ENCODE data around the gene RACGAP1.

Gene RACGAP1, protein sequence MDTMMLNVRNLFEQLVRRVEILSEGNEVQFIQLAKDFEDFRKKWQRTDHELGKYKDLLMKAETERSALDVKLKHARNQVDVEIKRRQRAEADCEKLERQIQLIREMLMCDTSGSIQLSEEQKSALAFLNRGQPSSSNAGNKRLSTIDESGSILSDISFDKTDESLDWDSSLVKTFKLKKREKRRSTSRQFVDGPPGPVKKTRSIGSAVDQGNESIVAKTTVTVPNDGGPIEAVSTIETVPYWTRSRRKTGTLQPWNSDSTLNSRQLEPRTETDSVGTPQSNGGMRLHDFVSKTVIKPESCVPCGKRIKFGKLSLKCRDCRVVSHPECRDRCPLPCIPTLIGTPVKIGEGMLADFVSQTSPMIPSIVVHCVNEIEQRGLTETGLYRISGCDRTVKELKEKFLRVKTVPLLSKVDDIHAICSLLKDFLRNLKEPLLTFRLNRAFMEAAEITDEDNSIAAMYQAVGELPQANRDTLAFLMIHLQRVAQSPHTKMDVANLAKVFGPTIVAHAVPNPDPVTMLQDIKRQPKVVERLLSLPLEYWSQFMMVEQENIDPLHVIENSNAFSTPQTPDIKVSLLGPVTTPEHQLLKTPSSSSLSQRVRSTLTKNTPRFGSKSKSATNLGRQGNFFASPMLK

DNA sequence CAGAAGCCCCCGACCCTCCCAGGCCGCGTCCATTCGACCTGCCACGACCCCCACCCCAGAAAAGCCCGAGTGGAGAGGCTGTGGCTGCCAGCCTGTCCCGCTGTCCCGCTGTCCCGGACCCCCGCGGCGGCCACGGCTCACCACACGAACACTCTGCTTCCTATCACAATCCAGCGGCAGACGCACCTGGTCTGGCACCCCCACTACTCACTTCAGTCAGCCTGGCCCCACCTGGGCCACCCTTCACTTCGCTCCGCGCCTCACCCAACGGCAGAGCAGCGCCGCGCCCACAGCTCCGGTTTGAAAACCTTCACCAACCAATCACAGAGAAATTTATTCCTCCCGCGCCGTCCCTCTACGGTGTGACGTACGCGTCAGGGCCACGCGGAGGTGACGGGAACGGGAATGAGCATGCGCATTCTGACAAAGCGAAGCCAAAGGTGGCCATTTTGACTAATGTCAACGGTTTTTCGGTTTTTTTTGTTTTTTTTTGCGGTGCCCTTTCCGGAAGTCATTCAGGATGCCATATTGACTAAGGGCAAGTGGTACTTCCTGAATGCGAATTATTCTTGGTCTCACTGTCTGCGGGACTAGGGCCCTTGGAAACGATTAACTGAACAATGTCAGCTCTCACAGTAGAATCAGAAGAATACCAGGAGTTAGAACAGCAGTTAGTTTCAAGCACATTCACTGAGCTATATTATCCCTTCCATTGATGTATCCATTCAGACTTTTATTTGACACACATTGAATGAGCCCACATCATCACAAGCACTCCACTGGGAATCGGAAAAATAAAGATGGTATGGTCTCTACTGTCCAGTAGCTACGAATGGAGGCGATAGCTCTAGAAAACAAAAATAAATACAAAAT is at the start of gene RACGAP1:
Gene RACGAP1 (minus strand): TSS at position 308 of the 873 bp plus-strand sequence. CDS start 8,779 bp downstream, outside the sequence.
- in situ Hi-C loops (cut with HindIII; ENCODE audit: low sequenced_read_pairs): no loop called here

- in situ Hi-C loops (cut with HindIII; ENCODE audit: low sequenced_read_pairs): no loop called here
Measured at GRCh38 chr12:50073712-50074111, 48.4 kb upstream of the RACGAP1 start.

DNA sequence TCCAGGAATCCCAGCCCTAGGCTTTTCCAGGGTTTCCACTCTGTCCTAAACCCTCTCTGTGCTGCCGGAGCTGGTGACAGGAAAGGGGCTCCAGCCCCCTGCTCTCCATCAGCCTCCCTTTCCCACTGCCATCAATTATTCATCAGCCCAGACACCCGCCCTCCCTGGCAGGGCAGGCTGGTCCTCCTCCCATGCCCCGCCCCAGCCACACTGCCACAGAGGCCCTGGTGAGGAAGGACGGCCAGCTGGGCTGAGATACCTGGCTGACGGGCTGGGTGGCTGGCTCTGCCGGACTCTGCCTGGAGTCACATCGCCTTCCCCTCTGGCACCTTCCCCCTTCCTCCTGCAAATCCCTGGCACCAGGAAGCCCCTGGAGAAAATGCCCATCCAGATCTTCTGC is 47.9 kb upstream of the RACGAP1 start:
- in situ Hi-C loops (cut with HindIII; ENCODE audit: low sequenced_read_pairs): no loop called here

- in situ Hi-C loops (cut with HindIII; ENCODE audit: low sequenced_read_pairs): no loop called here
Measured at GRCh38 chr12:50072198-50072907, 47.1 kb upstream of the RACGAP1 start.

- in situ Hi-C loops (cut with HindIII; ENCODE audit: low sequenced_read_pairs): no loop called here
Measured at GRCh38 chr12:50070314-50071060, 45.2 kb upstream of the RACGAP1 start.

DNA sequence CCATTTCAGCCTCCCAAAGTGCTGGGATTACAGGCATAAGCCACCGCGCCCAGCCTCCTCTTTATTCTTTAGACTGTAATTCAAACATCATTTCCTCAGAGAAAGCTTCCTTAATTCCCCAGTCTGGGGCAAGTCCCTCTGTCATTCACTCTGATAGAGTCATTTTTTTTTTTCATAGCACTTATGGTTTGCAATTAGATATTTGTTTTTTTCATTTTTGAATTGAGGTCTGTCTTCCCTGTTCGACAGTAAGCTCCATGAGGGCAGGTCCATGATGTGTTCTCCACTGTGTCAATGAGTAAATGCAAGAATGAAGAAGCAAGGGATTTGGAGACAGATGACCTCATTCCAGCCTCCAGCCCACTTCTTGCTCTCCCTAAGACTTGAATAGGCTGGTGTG is 44.2 kb upstream of the RACGAP1 start:
- in situ Hi-C loops (cut with HindIII; ENCODE audit: low sequenced_read_pairs): loop anchor here (5.0 to 10.0 kb wide), 4 partner anchors 33 to 205 kb away; partner anchors contain the start of gene GPD1

DNA sequence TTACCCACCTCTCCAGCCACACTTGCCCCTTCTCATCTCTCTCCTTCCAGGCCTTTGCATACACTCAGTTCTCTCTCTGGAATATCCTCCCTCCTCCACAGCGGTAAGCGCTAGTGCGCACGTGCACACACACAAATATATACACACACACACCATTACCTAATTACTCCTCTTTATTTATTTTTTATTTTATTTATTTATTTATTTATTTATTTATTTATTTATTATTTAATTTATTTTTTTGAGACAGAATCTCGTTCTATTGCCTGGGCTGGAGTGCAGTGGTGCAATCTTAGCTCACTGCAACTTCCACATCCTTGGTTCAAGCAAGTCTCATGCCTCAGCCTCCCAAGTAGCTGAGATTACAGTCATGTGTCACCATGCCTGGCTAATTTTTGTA is 43.8 kb upstream of the RACGAP1 start:
- in situ Hi-C loops (cut with HindIII; ENCODE audit: low sequenced_read_pairs): loop anchor here (5.0 to 10.0 kb wide), 4 partner anchors 33 to 204 kb away; partner anchors contain the start of gene GPD1

DNA sequence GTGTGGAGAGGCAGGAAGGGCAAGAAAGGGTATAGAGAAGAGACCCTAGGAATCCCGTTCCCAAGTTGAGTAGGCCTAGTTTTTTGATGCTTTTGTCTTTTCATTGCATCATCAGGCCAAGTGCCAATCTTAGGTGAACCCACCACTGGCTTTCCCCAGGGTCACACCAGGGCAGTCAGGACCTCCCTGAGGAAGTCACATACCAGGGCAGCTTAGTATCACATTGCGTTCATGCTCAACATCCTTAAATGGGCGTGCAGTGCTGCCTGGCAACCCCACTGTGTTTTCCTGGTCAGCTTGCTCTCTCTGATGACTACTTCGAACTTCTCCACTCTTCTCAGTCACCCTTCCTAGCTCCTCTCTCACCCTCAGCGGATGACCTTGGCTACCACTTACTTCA is 41.1 kb upstream of the RACGAP1 start:
- in situ Hi-C loops (cut with HindIII; ENCODE audit: low sequenced_read_pairs): loop anchor here (5.0 to 10.0 kb wide), 4 partner anchors 36 to 202 kb away; partner anchors contain the start of gene GPD1

- in situ Hi-C loops (cut with HindIII; ENCODE audit: low sequenced_read_pairs): loop anchor here (5.0 to 10.0 kb wide), 4 partner anchors 36 to 201 kb away; partner anchors contain the start of gene GPD1
Measured at GRCh38 chr12:50065726-50066310, 40.5 kb upstream of the RACGAP1 start.

- in situ Hi-C loops (cut with HindIII; ENCODE audit: low sequenced_read_pairs): loop anchor here (10.0 kb wide), 1 partner anchor 198 kb away; no protein-coding TSS in a partner anchor
Measured at GRCh38 chr12:50062728-50063460, 37.6 kb upstream of the RACGAP1 start.

GRCh38 chr12:50061946-50062686 is 36.8 kb upstream of the RACGAP1 start:
- in situ Hi-C loops (cut with HindIII; ENCODE audit: low sequenced_read_pairs): loop anchor here (10.0 kb wide), 1 partner anchor 197 kb away; no protein-coding TSS in a partner anchor

- in situ Hi-C loops (cut with HindIII; ENCODE audit: low sequenced_read_pairs): loop anchor here (10.0 kb wide), 1 partner anchor 196 kb away; no protein-coding TSS in a partner anchor
Measured at GRCh38 chr12:50061171-50061570, 35.9 kb upstream of the RACGAP1 start.

DNA sequence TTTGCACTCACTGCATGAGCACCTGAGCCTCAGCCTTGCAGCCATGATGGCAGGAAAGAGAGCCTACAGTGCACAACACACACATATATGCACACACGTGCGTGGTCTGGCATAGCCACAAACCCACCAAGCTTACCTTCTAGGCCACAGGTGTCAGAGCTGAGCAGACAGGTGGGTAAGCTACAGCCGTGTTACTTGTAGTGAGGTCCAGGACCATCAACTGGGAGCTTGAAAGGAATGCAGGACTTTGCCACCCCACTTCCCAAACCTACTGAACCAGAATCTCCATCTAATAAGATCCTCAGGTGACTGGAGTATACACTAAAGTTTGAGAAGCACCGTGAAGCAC is 34.8 kb upstream of the RACGAP1 start:
- in situ Hi-C loops (cut with HindIII; ENCODE audit: low sequenced_read_pairs): loop anchor here (10.0 kb wide), 1 partner anchor 195 kb away; no protein-coding TSS in a partner anchor

DNA sequence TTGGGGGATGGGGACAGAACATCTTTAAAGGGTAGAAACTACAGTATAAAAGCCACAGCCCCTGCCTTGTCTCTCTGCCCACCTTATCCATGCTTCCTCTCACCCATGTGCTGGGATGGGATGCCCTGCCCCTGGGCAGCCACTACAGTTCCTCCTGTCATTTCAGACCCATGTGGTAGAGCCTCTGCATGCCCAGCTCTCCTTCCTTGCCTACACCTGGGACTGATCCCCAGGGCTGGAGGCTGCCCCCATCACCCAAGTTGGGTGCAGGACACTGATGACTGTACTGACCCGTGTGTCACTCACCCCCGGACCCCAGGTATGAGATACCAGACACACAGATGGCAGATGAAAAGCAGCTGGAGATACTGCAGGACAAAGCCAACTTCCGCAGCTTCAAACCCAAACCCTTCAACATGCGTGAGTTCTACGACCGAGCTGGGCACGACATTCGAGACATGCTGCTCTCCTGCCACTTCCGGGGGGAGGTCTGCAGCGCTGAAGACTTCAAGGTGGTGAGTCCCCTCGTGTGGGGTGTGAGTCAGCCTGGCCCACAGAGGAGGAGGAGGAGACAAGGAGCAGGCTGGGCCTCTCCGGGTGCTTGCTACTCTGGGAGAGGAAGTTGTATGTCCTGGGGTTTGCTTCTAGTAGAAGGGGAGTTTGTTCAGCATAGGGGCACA is 34.3 kb upstream of the RACGAP1 start:
- in situ Hi-C loops (cut with HindIII; ENCODE audit: low sequenced_read_pairs): loop anchor here (10.0 kb wide), 1 partner anchor 195 kb away; no protein-coding TSS in a partner anchor

DNA sequence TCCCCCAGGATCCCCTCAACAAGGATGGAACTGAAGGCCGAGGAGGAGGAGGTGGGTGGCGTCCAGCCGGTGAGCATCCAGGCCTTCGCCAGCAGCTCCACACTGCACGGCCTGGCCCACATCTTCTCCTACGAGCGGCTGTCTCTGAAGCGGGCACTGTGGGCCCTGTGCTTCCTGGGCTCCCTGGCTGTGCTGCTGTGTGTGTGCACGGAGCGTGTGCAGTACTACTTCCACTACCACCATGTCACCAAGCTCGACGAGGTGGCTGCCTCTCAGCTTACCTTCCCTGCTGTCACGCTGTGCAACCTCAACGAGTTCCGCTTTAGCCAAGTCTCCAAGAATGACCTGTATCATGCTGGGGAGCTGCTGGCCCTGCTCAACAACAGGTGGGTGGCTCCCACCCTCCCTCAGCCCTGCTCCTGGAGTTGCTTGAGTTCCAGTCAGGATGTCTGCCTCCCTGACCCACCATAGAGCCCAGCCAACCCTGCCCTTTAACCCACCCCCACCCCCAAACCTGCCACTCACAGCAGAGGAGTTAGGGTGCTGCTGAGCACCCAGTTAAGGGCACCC is 33.5 kb upstream of the RACGAP1 start:
- in situ Hi-C loops (cut with HindIII; ENCODE audit: low sequenced_read_pairs): no loop called here

- in situ Hi-C loops (cut with HindIII; ENCODE audit: low sequenced_read_pairs): no loop called here
Measured at GRCh38 chr12:50057896-50058670, 32.8 kb upstream of the RACGAP1 start.
